Measurements from ENCODE around the gene PGRMC2.

DNA sequence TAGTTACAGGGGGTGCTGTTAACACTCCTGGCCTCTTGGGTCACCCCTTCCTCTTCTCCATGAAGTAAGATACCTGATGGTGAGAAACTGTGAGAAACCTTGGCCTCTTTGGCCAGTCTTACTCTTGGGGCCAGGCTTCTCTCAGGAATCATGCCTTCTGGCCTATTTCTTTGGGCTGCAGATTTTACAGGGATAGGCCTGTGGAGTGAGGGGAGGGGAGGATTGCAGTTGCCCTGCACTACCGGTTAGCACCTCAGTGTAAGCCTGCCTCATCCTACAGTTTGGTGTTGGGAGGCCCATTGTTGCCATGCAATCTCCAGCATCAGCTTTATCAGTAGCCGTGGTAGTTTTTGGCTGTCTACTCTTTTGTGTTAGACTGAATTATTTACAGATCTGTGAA lies 7.6 kb upstream of the PGRMC2 start:
- TF ChIP-seq POLR2A (IDR thresholded peaks at IDR 0.05) = no peak
- TF ChIP-seq CTCF (IDR thresholded peaks at IDR 0.05) = no peak

Data from heart left ventricle (tissue), 13 donors.